BLaER1 (cell line): Measurements from ENCODE around the gene XRN1.

Experiments
- H3K27ac ChIP-seq: shearing (Covaris generic); formaldehyde crosslinking; 2 replicates; pipeline ENCODE4 v1.8.1; 2022
- H3K27me3 ChIP-seq: shearing (Covaris generic); formaldehyde crosslinking; 2 replicates; pipeline ENCODE4 v1.8.1; 2022
- H3K36me3 ChIP-seq: shearing (Covaris generic); formaldehyde crosslinking; 2 replicates; pipeline ENCODE4 v1.8.1; 2022
- H3K4me1 ChIP-seq: shearing (Covaris generic); formaldehyde crosslinking; 2 replicates; pipeline ENCODE4 v1.8.1; 2022
- H3K4me2 ChIP-seq: shearing (Covaris generic); formaldehyde crosslinking; 2 replicates; pipeline ENCODE4 v1.8.1; 2022
- H3K4me3 ChIP-seq: shearing (Covaris generic); formaldehyde crosslinking; 2 replicates; pipeline ENCODE4 v1.8.1; 2022
- H3K9ac ChIP-seq: shearing (Covaris generic); formaldehyde crosslinking; 2 replicates; pipeline ENCODE4 v1.8.1; 2022
- H3K9me3 ChIP-seq: shearing (Covaris generic); formaldehyde crosslinking; 2 replicates; pipeline ENCODE4 v1.8.1; 2022
- H4K20me1 ChIP-seq: shearing (Covaris generic); formaldehyde crosslinking; 2 replicates; pipeline ENCODE4 v1.8.1; 2022
- Cebpa-rat ChIP-seq: shearing (Covaris generic); IDR thresholded peaks from 2 replicates; pipeline ENCODE4 v1.8.1; 2022

Gene XRN1

GRCh38 chr3:142274908-142275307 is 172.9 kb downstream of the XRN1 start:
- no peaks in the 10 kb centered on the region for H3K4me1 ChIP-seq
- no peaks in the 10 kb centered on the region for H3K27me3 ChIP-seq
- H3K4me2 ChIP-seq = no peak overlapping the region
- no peaks in the 10 kb centered on the region for H4K20me1 ChIP-seq
- no peak overlapping the region for H3K4me3 ChIP-seq
- peaks cover 9% of the 10 kb centered on the region for H3K9me3 ChIP-seq
- H3K36me3 ChIP-seq = no peaks in the 10 kb centered on the region
- no peak overlapping the region for H3K27ac ChIP-seq
- no peak for TF ChIP-seq Cebpa-rat
- H3K9ac ChIP-seq = no peak overlapping the region

GRCh38 chr3:142273501-142273900 is 174.3 kb downstream of the XRN1 start:
- H3K27me3 ChIP-seq = no peaks in the 10 kb centered on the region
- H3K9me3 ChIP-seq = no peaks in the 10 kb centered on the region
- H3K4me1 ChIP-seq = no peaks in the 10 kb centered on the region
- H3K4me3 ChIP-seq = no peak overlapping the region
- no peak for TF ChIP-seq Cebpa-rat
- H4K20me1 ChIP-seq = no peaks in the 10 kb centered on the region
- no peak overlapping the region for H3K27ac ChIP-seq
- no peak overlapping the region for H3K9ac ChIP-seq
- no peaks in the 10 kb centered on the region for H3K36me3 ChIP-seq
- no peak overlapping the region for H3K4me2 ChIP-seq

DNA sequence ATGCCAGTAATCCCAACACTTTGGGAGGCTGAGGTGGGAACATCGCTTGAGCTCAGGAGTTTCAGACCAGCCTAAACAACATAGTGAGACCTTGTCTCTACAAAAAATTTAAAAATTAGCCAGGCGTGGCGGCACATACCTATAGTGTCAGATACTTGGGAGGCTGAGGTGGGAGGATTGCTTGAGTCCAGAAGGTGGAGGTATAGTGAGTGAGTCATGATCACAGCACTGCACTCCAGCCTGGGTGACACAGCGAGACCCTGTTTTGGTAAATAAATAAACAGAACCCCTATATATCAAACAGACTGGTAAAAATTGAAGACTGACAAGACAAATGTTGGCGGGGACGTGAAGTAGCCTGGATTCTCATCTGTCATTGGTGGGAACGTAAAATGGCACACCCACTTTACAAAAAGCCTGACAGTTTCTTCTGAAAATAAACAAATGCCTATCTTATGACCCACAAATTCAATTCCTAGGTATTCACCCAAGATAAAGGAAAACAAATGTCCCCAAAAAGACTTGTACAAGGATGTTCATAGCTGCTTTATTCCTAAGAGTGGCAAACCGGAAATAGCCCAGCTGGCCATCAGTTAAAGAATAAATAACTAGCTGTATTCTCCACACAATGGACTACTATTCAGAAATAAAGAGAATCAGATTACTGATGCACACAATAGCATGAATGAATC is 175.5 kb downstream of the XRN1 start:
- no peaks in the 10 kb centered on the region for H3K36me3 ChIP-seq
- no peak overlapping the region for H3K4me2 ChIP-seq
- H3K9me3 ChIP-seq = no peaks in the 10 kb centered on the region
- H3K4me1 ChIP-seq = no peaks in the 10 kb centered on the region
- no peaks in the 10 kb centered on the region for H3K27me3 ChIP-seq
- H3K27ac ChIP-seq = no peak overlapping the region
- H3K4me3 ChIP-seq = no peak overlapping the region
- H4K20me1 ChIP-seq = no peaks in the 10 kb centered on the region
- no peak overlapping the region for H3K9ac ChIP-seq
- no peak for TF ChIP-seq Cebpa-rat

- Histone ChIP-seq H3K4me2 (no peak overlapping the region), H3K9ac (no peak overlapping the region)
Measured at GRCh38 chr3:142270407-142270806, 177.4 kb downstream of the XRN1 start.

GRCh38 chr3:142269767-142270166 is 178.1 kb downstream of the XRN1 start:
- Histone ChIP-seq H3K4me2 (no peak overlapping the region), H3K9ac (no peak overlapping the region), H3K27ac (no peak overlapping the region), H3K36me3 (no peaks in the 10 kb centered on the region), H3K4me3 (no peak overlapping the region), H3K27me3 (no peaks in the 10 kb centered on the region), H4K20me1 (no peaks in the 10 kb centered on the region), H3K4me1 (no peaks in the 10 kb centered on the region), H3K9me3 (no peaks in the 10 kb centered on the region)
- no peak for TF ChIP-seq Cebpa-rat

More at GRCh38 chr3:142270407-142270806, 177.4 kb downstream of the XRN1 start:
- no peaks in the 10 kb centered on the region for H3K4me1 ChIP-seq
- no peaks in the 10 kb centered on the region for H4K20me1 ChIP-seq
- no peaks in the 10 kb centered on the region for H3K9me3 ChIP-seq
- H3K4me3 ChIP-seq = no peak overlapping the region
- TF ChIP-seq Cebpa-rat = no peak
- H3K27ac ChIP-seq = no peak overlapping the region
- no peaks in the 10 kb centered on the region for H3K27me3 ChIP-seq
- no peaks in the 10 kb centered on the region for H3K36me3 ChIP-seq

DNA sequence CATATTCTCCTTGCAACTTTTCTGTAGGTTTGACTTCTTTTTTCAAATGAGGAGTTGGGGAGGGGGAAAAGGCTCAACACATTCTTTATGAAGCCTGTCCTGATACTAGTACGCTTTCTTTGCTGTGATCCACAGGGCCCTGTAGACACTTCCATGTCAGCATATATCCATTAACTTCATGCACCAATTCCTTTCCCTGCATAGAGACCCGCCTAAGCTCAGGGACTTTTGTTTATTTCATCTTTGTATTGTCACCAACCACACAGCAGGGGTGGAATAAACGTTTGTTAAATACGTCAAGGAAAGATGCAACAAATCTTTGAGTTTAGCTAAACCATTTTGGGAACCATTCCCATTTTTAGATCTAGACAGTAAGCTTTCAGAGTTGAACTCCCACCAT is 179.4 kb downstream of the XRN1 start:
- H3K36me3 ChIP-seq = no peaks in the 10 kb centered on the region
- no peak for TF ChIP-seq Cebpa-rat
- H3K4me2 ChIP-seq = no peak overlapping the region

GRCh38 chr3:142267269-142267668 is 180.6 kb downstream of the XRN1 start:
- H3K4me2 ChIP-seq = no peak overlapping the region
- H4K20me1 ChIP-seq = no peaks in the 10 kb centered on the region
- TF ChIP-seq Cebpa-rat = no peak
- no peaks in the 10 kb centered on the region for H3K36me3 ChIP-seq
- no peak overlapping the region for H3K27ac ChIP-seq
- no peak overlapping the region for H3K9ac ChIP-seq
- no peaks in the 10 kb centered on the region; the same call in 1 of the 2 replicates for H3K4me1 ChIP-seq
- no peaks in the 10 kb centered on the region for H3K27me3 ChIP-seq
- H3K9me3 ChIP-seq = no peaks in the 10 kb centered on the region
- no peak overlapping the region for H3K4me3 ChIP-seq

More for the DNA sequence above, 179.4 kb downstream of the XRN1 start:
- no peak overlapping the region for H3K4me3 ChIP-seq
- no peak overlapping the region for H3K9ac ChIP-seq
- H3K4me1 ChIP-seq = no peaks in the 10 kb centered on the region
- no peaks in the 10 kb centered on the region for H4K20me1 ChIP-seq
- H3K27ac ChIP-seq = no peak overlapping the region
- H3K27me3 ChIP-seq = no peaks in the 10 kb centered on the region
- H3K9me3 ChIP-seq = no peaks in the 10 kb centered on the region

DNA sequence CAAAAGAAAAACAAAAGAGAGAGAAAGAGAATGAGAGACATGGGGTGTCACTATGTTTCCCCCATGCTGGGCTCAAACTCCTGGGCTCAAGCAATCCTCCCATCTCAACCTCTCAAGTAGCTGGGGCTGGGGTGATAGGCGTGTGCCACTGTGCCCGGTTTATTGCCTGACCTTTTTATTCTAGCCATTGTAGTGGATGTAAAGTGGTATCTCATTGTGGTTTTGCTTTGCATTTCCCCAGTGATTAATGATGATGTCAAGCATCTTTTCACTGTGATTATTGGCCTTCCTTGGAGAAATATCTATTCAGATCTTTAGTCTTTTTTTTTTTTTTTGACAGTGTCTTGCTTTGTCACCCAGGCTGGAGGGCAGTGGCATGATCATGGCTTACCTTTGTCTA is 184.7 kb downstream of the XRN1 start:
- Histone ChIP-seq H3K9ac (no peak overlapping the region), H3K4me1 (no peaks in the 10 kb centered on the region; the same call in 1 of the 2 replicates), H3K4me2 (no peak overlapping the region), H3K27ac (no peak overlapping the region), H3K27me3 (no peaks in the 10 kb centered on the region), H3K4me3 (no peak overlapping the region), H3K36me3 (no peaks in the 10 kb centered on the region), H4K20me1 (no peaks in the 10 kb centered on the region), H3K9me3 (no peaks in the 10 kb centered on the region)
- no peak for TF ChIP-seq Cebpa-rat

- Histone ChIP-seq H3K4me1 (no peaks in the 10 kb centered on the region; the same call in 1 of the 2 replicates), H3K36me3 (no peaks in the 10 kb centered on the region), H4K20me1 (no peaks in the 10 kb centered on the region), H3K27ac (no peak overlapping the region), H3K4me3 (no peak overlapping the region), H3K4me2 (no peak overlapping the region), H3K9ac (no peak overlapping the region), H3K9me3 (peaks cover 25% of the 10 kb centered on the region), H3K27me3 (no peaks in the 10 kb centered on the region)
- TF ChIP-seq Cebpa-rat = no peak
Measured at GRCh38 chr3:142259359-142259758, 188.5 kb downstream of the XRN1 start.

- Histone ChIP-seq H3K4me1 (peaks cover 9% of the 10 kb centered on the region), H3K9ac (no peak overlapping the region), H3K4me2 (no peak overlapping the region), H3K4me3 (no peak overlapping the region), H3K27me3 (no peaks in the 10 kb centered on the region), H3K9me3 (peaks cover 39% of the 10 kb centered on the region), H4K20me1 (no peaks in the 10 kb centered on the region), H3K27ac (no peak overlapping the region), H3K36me3 (no peaks in the 10 kb centered on the region)
- TF ChIP-seq Cebpa-rat = no peak
Measured at GRCh38 chr3:142256712-142257333, 191.0 kb downstream of the XRN1 start.
